PC-9 (cell line): ENCODE measurements around the gene CHURC1. TPM values are rescaled to one million over a fixed set of nuclear protein-coding genes. Genes with fewer than 3 reads are reported as not detected.

Experiments used
- BruUV-seq: library from RNA; stranded (reverse); fragments of 400-500 nt; replicated peaks from 2 replicates; lab custom pipeline; 2021; lab: Mats Ljungman, UMichigan
- CTCF ChIA-PET: fragments of 300-600 bp; sonication (Branson Sonifier 250); formaldehyde crosslinking; loops from one replicate; lab custom pipeline; 2022; ENCODE audit warnings: antibody characterized with exemption; lab: Charles Lee
- POLR2A ChIA-PET: fragments of 300-600 bp; sonication (Branson Sonifier 250); formaldehyde crosslinking; loops from one replicate; lab custom pipeline; 2022; ENCODE audit warnings: antibody characterized with exemption; ENCODE audit not compliant: unreplicated experiment; lab: Charles Lee
- DNase-seq, 2 experiments: peaks; one replicate each; pipeline versions ENCODE4 v3.0.0 to v3.0.0-alpha.2; 2015 to 2022; ENCODE audit warnings: mixed read lengths in 1 of 2
- H2AFZ ChIP-seq: fragments of 200-600 bp; sonication (generic); 2 replicates; pipeline ENCODE4 v1.8.1; 2017; ENCODE audit warnings: antibody characterized with exemption
- H3F3A ChIP-seq: fragments of 200-600 bp; sonication (generic); 2 replicates; pipeline ENCODE4 v1.8.1; 2017; ENCODE audit warnings: antibody characterized with exemption, mild to moderate bottlenecking, low read depth; ENCODE audit not compliant: insufficient read depth
- H3K27ac ChIP-seq: fragments of 200-600 bp; sonication (generic); 2 replicates; pipeline ENCODE4 v1.6.1; 2016; ENCODE audit warnings: mixed run types
- H3K27me3 ChIP-seq: fragments of 200-600 bp; sonication (generic); 2 replicates; pipeline ENCODE4 v1.6.1; 2016; ENCODE audit warnings: low read depth, mixed run types; ENCODE audit not compliant: insufficient read depth
- H3K36me3 ChIP-seq: fragments of 200-600 bp; sonication (generic); 2 replicates; pipeline ENCODE4 v1.6.1; 2016; ENCODE audit warnings: low read depth, mixed run types
- H3K4me1 ChIP-seq: fragments of 200-600 bp; sonication (generic); replicated peaks from 2 replicates; pipeline ENCODE4 v1.6.1; 2016; ENCODE audit warnings: mixed run types; ENCODE audit not compliant: insufficient read depth
- H3K4me2 ChIP-seq: fragments of 200-600 bp; sonication (generic); 2 replicates; pipeline ENCODE4 v1.6.1; 2017; ENCODE audit warnings: mixed run types
- H3K4me3 ChIP-seq: fragments of 200-600 bp; sonication (generic); 2 replicates; pipeline ENCODE4 v1.6.1; 2016; ENCODE audit warnings: mixed run types
- H3K79me2 ChIP-seq: fragments of 200-600 bp; sonication (generic); 2 replicates; pipeline ENCODE4 v1.6.1; 2017; ENCODE audit warnings: low read depth, mixed run types
- H3K9me2 ChIP-seq: fragments of 200-600 bp; sonication (generic); 2 replicates; pipeline ENCODE4 v1.8.1; 2017; ENCODE audit warnings: mild to moderate bottlenecking; ENCODE audit not compliant: insufficient read depth
- H3K9me3 ChIP-seq: fragments of 200-600 bp; sonication (generic); 2 replicates; pipeline ENCODE4 v1.8.1; 2016; ENCODE audit warnings: low read depth; ENCODE audit not compliant: insufficient read depth
- H4K20me1 ChIP-seq: fragments of 200-600 bp; sonication (generic); 2 replicates; pipeline ENCODE4 v1.8.1; 2017; ENCODE audit not compliant: insufficient read depth
- EZH2 ChIP-seq: fragments of 200-600 bp; sonication (generic); IDR thresholded peaks from 2 replicates; pipeline ENCODE4 v1.8.0; 2017; ENCODE audit warnings: antibody characterized with exemption, low read depth
- intact Hi-C: fragments of 100-400 bp; cut with micrococcal nuclease; formaldehyde crosslinking; loops from one replicate; pipeline ENCODE4 v1.10.0; 2022; ENCODE audit not compliant: unreplicated experiment
- total RNA-seq: library from RNA; stranded (reverse); gene quantifications from 2 replicates; pipeline ENCODE4 v1.2.3, GENCODE V29; 2021
- TF ChIP-seq, protein P1 (sequence below): fragments of 200-600 bp; sonication (generic); conservative IDR thresholded peaks from 2 replicates; pipeline ENCODE4 v1.6.1; 2017; ENCODE audit warnings: mixed run types, antibody characterized with exemption, mild to moderate bottlenecking, moderate library complexity

The CHURC1 gene
- total RNA-seq, 1 experiment from 2014 or later, result 91.8 TPM

DNA sequence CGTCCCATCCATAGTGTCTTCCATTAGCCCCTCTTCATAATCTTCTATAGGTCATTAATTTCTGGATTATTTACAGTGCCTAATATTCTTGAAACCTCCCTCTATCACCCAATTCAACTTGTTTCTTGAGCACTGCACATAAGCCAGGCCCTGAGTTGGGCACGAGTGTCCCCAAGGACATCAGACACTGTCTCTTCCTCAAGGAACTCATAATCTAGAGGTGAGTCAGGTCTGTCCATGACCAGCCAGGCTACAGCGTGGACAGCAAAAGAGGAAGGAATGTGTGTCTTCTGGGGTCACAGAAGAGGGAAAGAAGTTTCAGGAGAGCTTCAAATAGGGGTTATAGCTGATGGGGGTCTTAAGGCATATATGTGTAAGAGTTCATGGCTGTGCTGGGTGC lies 47.1 kb upstream of the CHURC1 start:
- Histone ChIP-seq H3K4me1 (no peaks in the 10 kb centered on the region), H3K4me2 (no peak overlapping the region), H3K9me3 (no peaks in the 10 kb centered on the region), H3F3A (no peaks in the 10 kb centered on the region), H3K4me3 (no peak overlapping the region), H3K27me3 (peaks cover 45% of the 10 kb centered on the region), H3K9me2 (no peaks in the 10 kb centered on the region), H3K79me2 (no peaks in the 10 kb centered on the region), H3K27ac (no peak overlapping the region), H3K36me3 (no peaks in the 10 kb centered on the region), H4K20me1 (no peaks in the 10 kb centered on the region; the same call in 1 of the 2 replicates), H2AFZ (no peak overlapping the region)
- intact Hi-C loops, result no loop called here
- CTCF ChIA-PET, result no interaction called here
- POLR2A ChIA-PET, result no interaction called here
- TF ChIP-seq, protein P1, sequence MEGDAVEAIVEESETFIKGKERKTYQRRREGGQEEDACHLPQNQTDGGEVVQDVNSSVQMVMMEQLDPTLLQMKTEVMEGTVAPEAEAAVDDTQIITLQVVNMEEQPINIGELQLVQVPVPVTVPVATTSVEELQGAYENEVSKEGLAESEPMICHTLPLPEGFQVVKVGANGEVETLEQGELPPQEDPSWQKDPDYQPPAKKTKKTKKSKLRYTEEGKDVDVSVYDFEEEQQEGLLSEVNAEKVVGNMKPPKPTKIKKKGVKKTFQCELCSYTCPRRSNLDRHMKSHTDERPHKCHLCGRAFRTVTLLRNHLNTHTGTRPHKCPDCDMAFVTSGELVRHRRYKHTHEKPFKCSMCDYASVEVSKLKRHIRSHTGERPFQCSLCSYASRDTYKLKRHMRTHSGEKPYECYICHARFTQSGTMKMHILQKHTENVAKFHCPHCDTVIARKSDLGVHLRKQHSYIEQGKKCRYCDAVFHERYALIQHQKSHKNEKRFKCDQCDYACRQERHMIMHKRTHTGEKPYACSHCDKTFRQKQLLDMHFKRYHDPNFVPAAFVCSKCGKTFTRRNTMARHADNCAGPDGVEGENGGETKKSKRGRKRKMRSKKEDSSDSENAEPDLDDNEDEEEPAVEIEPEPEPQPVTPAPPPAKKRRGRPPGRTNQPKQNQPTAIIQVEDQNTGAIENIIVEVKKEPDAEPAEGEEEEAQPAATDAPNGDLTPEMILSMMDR, result no peak
- no peak for TF ChIP-seq EZH2
- no TSS peak for BruUV-seq
- DNase-seq, result no peak

DNA sequence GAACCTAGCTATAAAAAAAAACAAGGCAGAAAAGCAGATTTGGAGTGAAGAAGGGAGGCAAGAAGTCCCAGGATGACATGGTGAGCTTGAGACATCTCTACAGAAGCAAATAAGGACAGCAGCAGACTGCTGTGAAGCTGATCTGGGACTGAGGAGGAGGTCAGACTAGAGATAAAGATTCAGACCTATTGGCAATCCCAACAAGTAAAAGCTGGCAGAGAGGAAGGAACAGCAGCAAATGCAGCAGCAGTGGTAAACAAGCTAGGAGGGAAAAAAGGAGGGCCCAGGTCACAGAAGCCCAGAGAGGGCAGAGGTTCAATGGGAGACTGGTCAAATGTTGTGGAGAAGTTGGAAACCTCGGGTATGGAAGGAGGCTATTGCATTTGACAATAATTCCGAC lies 45.9 kb upstream of the CHURC1 start:
- Histone ChIP-seq H3K27me3 (peaks cover 42% of the 10 kb centered on the region), H3K9me3 (peaks cover 9% of the 10 kb centered on the region; the same call in 1 of the 2 replicates), H3K4me2 (no peak overlapping the region), H3K9me2 (no peaks in the 10 kb centered on the region), H3K36me3 (no peaks in the 10 kb centered on the region), H3K79me2 (no peaks in the 10 kb centered on the region), H3K27ac (no peak overlapping the region), H2AFZ (no peak overlapping the region), H3K4me1 (no peaks in the 10 kb centered on the region), H4K20me1 (no peaks in the 10 kb centered on the region; the same call in 1 of the 2 replicates), H3F3A (no peaks in the 10 kb centered on the region), H3K4me3 (no peak overlapping the region)
- no peak for DNase-seq
- ChIA-PET CTCF (interaction anchor here (0.5 to 1.0 kb wide), 3 partner anchors 11 to 318 kb away, joined by 3 to 4 read pairs (median 3); partner anchors contain the start of gene SPTB), POLR2A (no interaction called here)
- intact Hi-C loops, result no loop called here
- TF ChIP-seq, protein P1, result no peak
- no peak for TF ChIP-seq EZH2
- BruUV-seq, result no TSS peak

DNA sequence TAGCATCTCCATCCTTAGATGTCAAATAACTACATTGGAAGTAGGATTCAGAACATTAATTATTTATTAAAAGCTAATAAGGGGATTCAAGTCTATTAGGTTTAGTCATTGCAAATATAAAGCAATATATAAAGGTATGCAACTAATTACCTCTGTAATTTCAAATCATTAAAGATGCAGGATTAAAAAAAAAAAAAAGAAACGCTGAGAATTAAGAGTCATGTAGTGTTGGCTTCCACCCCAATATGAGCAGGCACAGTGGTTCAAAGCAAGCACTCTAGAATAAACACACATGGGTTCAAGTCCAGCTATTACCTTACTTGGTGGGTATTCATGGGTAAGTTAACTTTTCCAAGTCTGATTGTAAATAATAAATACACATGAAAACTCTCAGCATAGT lies 45.4 kb upstream of the CHURC1 start:
- peaks cover 38% of the 10 kb centered on the region; the same call in 1 of the 2 replicates for H3K27me3 ChIP-seq
- DNase-seq, result no peak
- H3F3A ChIP-seq, result no peaks in the 10 kb centered on the region
- H3K9me2 ChIP-seq, result no peaks in the 10 kb centered on the region
- ChIA-PET CTCF (interaction anchor here (0.5 to 1.0 kb wide), 3 partner anchors 11 to 317 kb away, joined by 3 to 4 read pairs (median 3); partner anchors contain the start of gene SPTB), POLR2A (no interaction called here)
- no peaks in the 10 kb centered on the region for H3K4me1 ChIP-seq
- H3K4me3 ChIP-seq, result no peak overlapping the region
- no peaks in the 10 kb centered on the region for H3K79me2 ChIP-seq
- no TSS peak for BruUV-seq
- TF ChIP-seq EZH2, result no peak
- TF ChIP-seq, protein P1, result no peak
- H4K20me1 ChIP-seq, result no peaks in the 10 kb centered on the region
- H3K9me3 ChIP-seq, result peaks cover 9% of the 10 kb centered on the region; the same call in 1 of the 2 replicates
- H2AFZ ChIP-seq, result no peak overlapping the region
- intact Hi-C loops, result no loop called here
- no peak overlapping the region for H3K27ac ChIP-seq
- H3K4me2 ChIP-seq, result no peak overlapping the region
- no peaks in the 10 kb centered on the region for H3K36me3 ChIP-seq
